OCI-LY1 (cell line): ENCODE measurements around the gene METRN.

Experiments used
- H2AFZ ChIP-seq: fragments of 200-600 bp; sonication (generic), shearing (Covaris generic); 2 replicates; pipeline ENCODE4 v1.6.0; 2014; ENCODE audit warnings: antibody characterized with exemption, mild to moderate bottlenecking, low read length
- H3F3A ChIP-seq: fragments of 200-600 bp; sonication (generic), shearing (Covaris generic); 2 replicates; pipeline ENCODE4 v1.6.0; 2014; ENCODE audit warnings: mild to moderate bottlenecking, antibody characterized with exemption, low read length, moderate library complexity; ENCODE audit not compliant: insufficient read depth
- H3K27ac ChIP-seq: fragments of 200-600 bp; sonication (generic); 2 replicates; pipeline ENCODE4 v1.5.1; 2014; ENCODE audit warnings: low read length, mixed run types, mild to moderate bottlenecking, low read depth; ENCODE audit not compliant: poor library complexity, severe bottlenecking
- H3K27me3 ChIP-seq: fragments of 200-600 bp; sonication (generic); 2 replicates; pipeline ENCODE4 v1.6.0; 2014; ENCODE audit warnings: antibody characterized with exemption, mild to moderate bottlenecking, low read length, moderate library complexity; ENCODE audit not compliant: insufficient read depth
- H3K36me3 ChIP-seq: fragments of 200-600 bp; sonication (generic); 2 replicates; pipeline ENCODE4 v1.6.1; 2014; ENCODE audit warnings: mild to moderate bottlenecking, antibody characterized with exemption, low read length, moderate library complexity, mixed read lengths; ENCODE audit not compliant: insufficient read depth
- H3K4me1 ChIP-seq: fragments of 200-600 bp; sonication (generic); 2 replicates; pipeline ENCODE4 v1.5.1; 2014; ENCODE audit warnings: mild to moderate bottlenecking, low read length, moderate library complexity; ENCODE audit not compliant: insufficient read depth, severe bottlenecking
- H3K4me2 ChIP-seq: fragments of 200-600 bp; sonication (generic), shearing (Covaris generic); 2 replicates; pipeline ENCODE4 v1.6.1; 2014; ENCODE audit warnings: low read length
- H3K4me3 ChIP-seq: fragments of 200-600 bp; sonication (generic); 2 replicates; pipeline ENCODE4 v1.5.1; 2014; ENCODE audit warnings: low read length, low read depth, mild to moderate bottlenecking, mixed read lengths; ENCODE audit not compliant: poor library complexity, severe bottlenecking
- H3K79me2 ChIP-seq: fragments of 200-600 bp; shearing (Covaris generic); 2 replicates; pipeline ENCODE4 v1.6.1; 2016; ENCODE audit warnings: mixed run types, low read length, mixed read lengths; ENCODE audit not compliant: insufficient read depth
- H3K9ac ChIP-seq: fragments of 200-600 bp; sonication (generic), shearing (Covaris generic); 2 replicates; pipeline ENCODE4 v1.6.1; 2014; ENCODE audit warnings: mild to moderate bottlenecking, low read length, mixed read lengths
- H3K9me2 ChIP-seq: fragments of 200-600 bp; sonication (generic), shearing (Covaris generic); 2 replicates; pipeline ENCODE4 v1.6.1; 2014; ENCODE audit warnings: low read depth, mild to moderate bottlenecking, low read length, mixed read lengths
- H3K9me3 ChIP-seq: fragments of 200-600 bp; shearing (Covaris generic); 2 replicates; pipeline ENCODE4 v1.6.1; 2014; ENCODE audit warnings: low read length, mixed read lengths
- H4K20me1 ChIP-seq: fragments of 200-600 bp; sonication (generic), shearing (Covaris generic); 2 replicates; pipeline ENCODE4 v1.6.0; 2016; ENCODE audit warnings: mild to moderate bottlenecking, low read length; ENCODE audit not compliant: insufficient read depth
- EZH2 ChIP-seq: fragments of 200-600 bp; sonication (generic), shearing (Covaris generic); IDR thresholded peaks from 2 replicates; pipeline ENCODE4 v1.8.0; 2017; ENCODE audit warnings: borderline replicate concordance, mixed run types, mild to moderate bottlenecking, antibody characterized with exemption, low read length, moderate library complexity, mixed read lengths
- TF ChIP-seq, protein P1 (sequence below): fragments of 200-600 bp; sonication (generic), shearing (Covaris generic); IDR thresholded peaks from 2 replicates; pipeline ENCODE4 v1.5.1; 2017; ENCODE audit warnings: mild to moderate bottlenecking, antibody characterized with exemption, low read length, moderate library complexity, mixed read lengths

METRN gene

DNA sequence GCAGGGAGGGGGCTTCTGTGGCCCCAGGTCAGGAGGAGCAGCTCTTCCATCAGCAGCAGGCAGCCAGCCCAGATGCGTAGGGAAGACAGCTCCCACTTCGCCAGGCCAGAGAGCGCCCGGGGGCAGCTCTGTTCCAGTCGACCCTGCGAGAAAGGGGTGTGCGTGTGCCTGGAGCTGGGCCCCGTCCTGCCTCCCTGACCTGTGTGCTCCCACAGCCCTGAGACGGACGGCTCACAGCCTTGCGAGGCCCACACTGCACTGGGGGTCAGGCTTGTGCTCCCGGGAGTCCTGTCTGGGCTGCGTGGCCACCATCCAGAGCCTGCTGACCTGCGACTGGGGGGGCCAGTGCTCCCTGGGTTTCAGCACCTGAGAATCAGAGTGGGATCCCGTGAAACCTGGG is 45.1 kb downstream of the METRN start:
- no peak overlapping the region for H3K4me3 ChIP-seq
- no peaks in the 10 kb centered on the region for H3K79me2 ChIP-seq
- no peak overlapping the region for H3K4me2 ChIP-seq
- H3K9me3 ChIP-seq: no peaks in the 10 kb centered on the region
- peaks cover 6% of the 10 kb centered on the region; the same call in 1 of the 2 replicates for H3K27me3 ChIP-seq
- no peaks in the 10 kb centered on the region for H4K20me1 ChIP-seq
- H3K9ac ChIP-seq: no peak overlapping the region
- H3K4me1 ChIP-seq: no peaks in the 10 kb centered on the region
- no peak overlapping the region for H3K27ac ChIP-seq
- H2AFZ ChIP-seq: no peak overlapping the region
- TF ChIP-seq, protein P1, sequence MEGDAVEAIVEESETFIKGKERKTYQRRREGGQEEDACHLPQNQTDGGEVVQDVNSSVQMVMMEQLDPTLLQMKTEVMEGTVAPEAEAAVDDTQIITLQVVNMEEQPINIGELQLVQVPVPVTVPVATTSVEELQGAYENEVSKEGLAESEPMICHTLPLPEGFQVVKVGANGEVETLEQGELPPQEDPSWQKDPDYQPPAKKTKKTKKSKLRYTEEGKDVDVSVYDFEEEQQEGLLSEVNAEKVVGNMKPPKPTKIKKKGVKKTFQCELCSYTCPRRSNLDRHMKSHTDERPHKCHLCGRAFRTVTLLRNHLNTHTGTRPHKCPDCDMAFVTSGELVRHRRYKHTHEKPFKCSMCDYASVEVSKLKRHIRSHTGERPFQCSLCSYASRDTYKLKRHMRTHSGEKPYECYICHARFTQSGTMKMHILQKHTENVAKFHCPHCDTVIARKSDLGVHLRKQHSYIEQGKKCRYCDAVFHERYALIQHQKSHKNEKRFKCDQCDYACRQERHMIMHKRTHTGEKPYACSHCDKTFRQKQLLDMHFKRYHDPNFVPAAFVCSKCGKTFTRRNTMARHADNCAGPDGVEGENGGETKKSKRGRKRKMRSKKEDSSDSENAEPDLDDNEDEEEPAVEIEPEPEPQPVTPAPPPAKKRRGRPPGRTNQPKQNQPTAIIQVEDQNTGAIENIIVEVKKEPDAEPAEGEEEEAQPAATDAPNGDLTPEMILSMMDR: no peak
- no peak for TF ChIP-seq EZH2
- H3F3A ChIP-seq: no peaks in the 10 kb centered on the region
- no peaks in the 10 kb centered on the region for H3K9me2 ChIP-seq
- H3K36me3 ChIP-seq: no peaks in the 10 kb centered on the region; the same call in 1 of the 2 replicates

DNA sequence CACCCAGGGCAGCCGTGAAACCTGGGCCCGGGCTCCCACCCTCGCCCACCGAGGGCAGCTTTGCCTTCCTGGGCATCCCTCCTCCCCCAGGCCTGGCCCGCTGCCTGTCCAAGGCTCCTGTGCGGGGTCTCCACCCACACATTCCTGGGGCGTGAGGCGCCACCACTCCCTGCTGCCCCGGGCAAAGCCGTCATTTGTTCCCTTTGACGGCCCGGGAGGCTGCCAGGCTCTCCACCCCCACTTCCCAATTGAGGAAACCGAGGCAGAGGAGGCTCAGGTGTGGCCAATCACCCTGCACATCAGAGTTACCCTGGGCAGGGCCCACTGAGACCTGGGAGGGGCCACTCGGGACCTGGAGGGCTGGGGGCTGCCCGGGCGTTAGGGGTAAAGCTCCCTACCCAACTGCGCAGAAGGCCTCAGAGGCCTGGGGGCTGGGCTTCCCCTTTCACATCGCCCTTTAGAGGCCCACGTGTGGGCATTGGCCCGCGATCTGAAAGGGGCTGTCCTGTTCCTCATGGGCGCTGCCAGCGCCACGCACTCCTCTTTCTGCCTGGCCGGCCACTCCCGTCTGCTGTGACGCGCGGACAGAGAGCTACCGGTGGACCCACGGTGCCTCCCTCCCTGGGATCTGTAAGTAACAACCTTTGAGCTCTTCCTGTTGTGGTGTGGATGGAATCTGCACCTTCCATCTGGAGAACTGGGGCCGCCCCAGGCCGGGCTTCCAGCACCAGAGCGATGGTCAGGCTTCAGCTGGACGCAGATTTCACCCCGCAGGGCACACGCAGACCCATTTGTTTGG is 45.8 kb downstream of the METRN start, which contains the start of gene MSLN:
Gene MSLN (plus strand): TSS at position 190 of the 799 bp plus-strand sequence. CDS start 1,947 bp downstream, outside the sequence.
- Histone ChIP-seq H3K9me2 (no peaks in the 10 kb centered on the region), H3K9ac (no peak within 1 kb of the TSS), H3K4me3 (no peak within 1 kb of the TSS), H3K79me2 (no peaks in the 10 kb centered on the region), H3K36me3 (no peaks in the 10 kb centered on the region; the same call in 1 of the 2 replicates), H2AFZ (no peak within 1 kb of the TSS), H3K4me1 (no peaks in the 10 kb centered on the region), H3K4me2 (no peak within 1 kb of the TSS), H3F3A (no peaks in the 10 kb centered on the region), H4K20me1 (no peaks in the 10 kb centered on the region), H3K27ac (no peak within 1 kb of the TSS), H3K9me3 (no peaks in the 10 kb centered on the region), H3K27me3 (peaks cover 6% of the 10 kb centered on the region; the same call in 1 of the 2 replicates)
- TF ChIP-seq, protein P1: no peak
- no peak for TF ChIP-seq EZH2

DNA sequence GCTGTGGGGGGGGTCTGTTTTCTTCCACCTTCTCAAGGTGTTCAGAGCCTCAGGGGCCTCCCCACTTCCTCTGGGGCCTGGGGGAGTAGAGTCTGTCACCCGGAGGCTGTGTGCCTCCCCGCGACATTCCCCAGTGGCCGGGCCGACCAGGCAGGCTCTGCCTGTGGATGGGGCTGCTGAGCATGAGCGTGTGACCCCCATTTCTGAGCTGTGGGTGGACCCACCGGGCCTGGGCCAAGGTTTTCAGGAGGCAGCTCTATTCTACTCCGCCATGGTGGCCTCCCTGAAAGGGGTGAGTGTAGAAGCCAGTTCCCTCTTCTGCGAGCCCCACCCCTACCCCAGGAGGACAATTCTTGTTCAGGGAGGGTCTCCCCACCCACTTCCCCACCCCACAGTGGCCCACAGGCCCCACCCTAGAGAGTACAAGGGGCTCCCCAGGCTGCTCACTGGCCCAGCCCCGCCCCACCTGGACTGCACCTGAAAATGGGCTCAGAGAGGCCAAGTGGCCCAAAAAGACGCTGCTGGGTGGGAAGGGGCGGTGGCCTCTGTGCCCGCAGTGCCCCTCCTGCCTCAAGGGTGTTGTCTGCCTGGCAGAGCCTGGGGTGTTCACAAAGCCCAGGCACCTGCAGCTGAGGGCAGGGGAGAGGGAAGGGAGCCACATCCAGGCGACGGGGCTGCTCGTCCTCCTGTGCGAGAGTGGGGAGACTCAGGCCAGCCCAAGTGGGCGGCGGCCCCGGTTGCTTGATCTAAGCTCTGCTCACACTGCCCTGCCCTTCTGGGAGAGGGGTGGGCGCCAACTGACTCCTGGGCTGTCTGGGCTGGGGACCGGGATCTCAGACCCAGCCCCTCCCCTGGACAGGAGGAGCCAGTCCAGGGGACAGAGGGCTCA is 47.0 kb downstream of the METRN start:
- Histone ChIP-seq H2AFZ (no peak overlapping the region), H3K4me1 (no peaks in the 10 kb centered on the region), H3K4me3 (no peak overlapping the region), H4K20me1 (no peaks in the 10 kb centered on the region), H3K27me3 (no peaks in the 10 kb centered on the region), H3K9ac (no peak overlapping the region), H3K9me3 (no peaks in the 10 kb centered on the region), H3K79me2 (no peaks in the 10 kb centered on the region), H3K27ac (no peak overlapping the region), H3K4me2 (no peak overlapping the region), H3K36me3 (no peaks in the 10 kb centered on the region), H3K9me2 (no peaks in the 10 kb centered on the region), H3F3A (no peaks in the 10 kb centered on the region)
- TF ChIP-seq, protein P1: no peak
- no peak for TF ChIP-seq EZH2
